Measurements from ENCODE around the gene PSMB7.

PSMB7 gene

DNA sequence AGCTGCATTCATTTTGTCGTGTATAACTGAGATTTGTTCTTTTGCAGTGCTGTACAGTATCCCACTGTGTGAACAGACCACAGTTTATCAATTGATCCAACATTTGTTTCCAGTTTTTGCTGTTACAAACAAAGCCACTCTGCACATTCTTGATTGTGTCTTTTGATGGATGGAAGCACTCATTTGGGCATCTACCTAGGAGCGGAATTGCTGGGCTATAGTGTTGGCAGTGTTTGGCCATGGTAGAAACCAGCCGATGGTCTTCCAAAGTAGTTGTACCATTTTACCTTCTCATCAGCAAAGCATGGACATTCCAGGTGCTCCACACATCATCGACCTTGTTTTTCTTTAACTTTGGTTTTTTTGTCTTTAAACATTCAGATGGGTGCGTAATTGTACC is 77.7 kb downstream of the PSMB7 start:
- H3K9ac ChIP-seq (ENCODE audit: low read length), result no peak overlapping the region
- no peaks in the 10 kb centered on the region for H3K27me3 ChIP-seq (ENCODE audit: insufficient read depth, low read length)
- H3K27ac ChIP-seq (ENCODE audit: low read depth, low read length, poor library complexity, severe bottlenecking), result no peak overlapping the region
- H3K79me2 ChIP-seq (ENCODE audit: insufficient read depth, low read length), result no peaks in the 10 kb centered on the region
- H3K9me2 ChIP-seq (ENCODE audit: low read depth, low read length), result no peaks in the 10 kb centered on the region
- H2AFZ ChIP-seq (ENCODE audit: low read length), result no peak overlapping the region
- no peak overlapping the region for H3K4me2 ChIP-seq (ENCODE audit: low read length)
- no peaks in the 10 kb centered on the region for H4K20me1 ChIP-seq (ENCODE audit: insufficient read depth, low read length)
- H3K4me1 ChIP-seq (ENCODE audit: insufficient read depth, low read length, severe bottlenecking), result no peaks in the 10 kb centered on the region
- no peak overlapping the region for H3K4me3 ChIP-seq (ENCODE audit: low read depth, low read length, poor library complexity, severe bottlenecking)
- no peak for TF ChIP-seq EZH2 (IDR thresholded peaks at IDR 0.05; ENCODE audit: borderline replicate concordance, low read length)
- H3K36me3 ChIP-seq (ENCODE audit: insufficient read depth, low read length), result no peaks in the 10 kb centered on the region
- no peaks in the 10 kb centered on the region for H3F3A ChIP-seq (ENCODE audit: insufficient read depth, low read length)
- no peaks in the 10 kb centered on the region for H3K9me3 ChIP-seq (ENCODE audit: low read length)

DNA sequence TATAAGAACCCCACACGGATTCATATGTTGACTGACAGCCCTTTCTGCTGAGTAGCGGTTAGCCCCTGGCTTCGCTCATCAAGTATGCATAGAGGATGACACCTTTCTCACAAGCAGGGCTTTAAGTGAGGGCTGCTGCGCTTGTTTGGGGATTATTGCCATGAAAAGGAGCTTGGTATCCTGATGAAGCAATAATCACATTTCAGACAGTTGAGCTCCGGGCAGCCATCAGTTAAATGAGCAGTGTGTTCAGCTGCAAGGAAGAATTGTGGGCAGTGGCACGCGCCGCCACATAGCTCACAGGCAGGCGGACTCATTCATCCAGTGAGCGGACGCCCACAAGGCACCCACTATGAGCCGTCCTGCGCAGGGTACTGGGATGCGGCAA is 79.9 kb downstream of the PSMB7 start:
- Histone ChIP-seq H3K27ac (ENCODE audit: low read depth, low read length, poor library complexity, severe bottlenecking) (no peak overlapping the region), H3K4me1 (ENCODE audit: insufficient read depth, low read length, severe bottlenecking) (no peaks in the 10 kb centered on the region), H2AFZ (ENCODE audit: low read length) (no peak overlapping the region), H3K36me3 (ENCODE audit: insufficient read depth, low read length) (no peaks in the 10 kb centered on the region), H3K9ac (ENCODE audit: low read length) (no peak overlapping the region), H3K79me2 (ENCODE audit: insufficient read depth, low read length) (no peaks in the 10 kb centered on the region), H3K4me3 (ENCODE audit: low read depth, low read length, poor library complexity, severe bottlenecking) (no peak overlapping the region), H3K9me2 (ENCODE audit: low read depth, low read length) (no peaks in the 10 kb centered on the region), H3K27me3 (ENCODE audit: insufficient read depth, low read length) (peaks cover 4% of the 10 kb centered on the region; the same call in 1 of the 2 replicates), H4K20me1 (ENCODE audit: insufficient read depth, low read length) (no peaks in the 10 kb centered on the region), H3F3A (ENCODE audit: insufficient read depth, low read length) (no peaks in the 10 kb centered on the region), H3K4me2 (ENCODE audit: low read length) (no peak overlapping the region), H3K9me3 (ENCODE audit: low read length) (no peaks in the 10 kb centered on the region)
- TF ChIP-seq, protein P1, sequence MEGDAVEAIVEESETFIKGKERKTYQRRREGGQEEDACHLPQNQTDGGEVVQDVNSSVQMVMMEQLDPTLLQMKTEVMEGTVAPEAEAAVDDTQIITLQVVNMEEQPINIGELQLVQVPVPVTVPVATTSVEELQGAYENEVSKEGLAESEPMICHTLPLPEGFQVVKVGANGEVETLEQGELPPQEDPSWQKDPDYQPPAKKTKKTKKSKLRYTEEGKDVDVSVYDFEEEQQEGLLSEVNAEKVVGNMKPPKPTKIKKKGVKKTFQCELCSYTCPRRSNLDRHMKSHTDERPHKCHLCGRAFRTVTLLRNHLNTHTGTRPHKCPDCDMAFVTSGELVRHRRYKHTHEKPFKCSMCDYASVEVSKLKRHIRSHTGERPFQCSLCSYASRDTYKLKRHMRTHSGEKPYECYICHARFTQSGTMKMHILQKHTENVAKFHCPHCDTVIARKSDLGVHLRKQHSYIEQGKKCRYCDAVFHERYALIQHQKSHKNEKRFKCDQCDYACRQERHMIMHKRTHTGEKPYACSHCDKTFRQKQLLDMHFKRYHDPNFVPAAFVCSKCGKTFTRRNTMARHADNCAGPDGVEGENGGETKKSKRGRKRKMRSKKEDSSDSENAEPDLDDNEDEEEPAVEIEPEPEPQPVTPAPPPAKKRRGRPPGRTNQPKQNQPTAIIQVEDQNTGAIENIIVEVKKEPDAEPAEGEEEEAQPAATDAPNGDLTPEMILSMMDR (IDR thresholded peaks at IDR 0.05; ENCODE audit: low read length), result no peak
- TF ChIP-seq EZH2 (IDR thresholded peaks at IDR 0.05; ENCODE audit: borderline replicate concordance, low read length), result no peak

DNA sequence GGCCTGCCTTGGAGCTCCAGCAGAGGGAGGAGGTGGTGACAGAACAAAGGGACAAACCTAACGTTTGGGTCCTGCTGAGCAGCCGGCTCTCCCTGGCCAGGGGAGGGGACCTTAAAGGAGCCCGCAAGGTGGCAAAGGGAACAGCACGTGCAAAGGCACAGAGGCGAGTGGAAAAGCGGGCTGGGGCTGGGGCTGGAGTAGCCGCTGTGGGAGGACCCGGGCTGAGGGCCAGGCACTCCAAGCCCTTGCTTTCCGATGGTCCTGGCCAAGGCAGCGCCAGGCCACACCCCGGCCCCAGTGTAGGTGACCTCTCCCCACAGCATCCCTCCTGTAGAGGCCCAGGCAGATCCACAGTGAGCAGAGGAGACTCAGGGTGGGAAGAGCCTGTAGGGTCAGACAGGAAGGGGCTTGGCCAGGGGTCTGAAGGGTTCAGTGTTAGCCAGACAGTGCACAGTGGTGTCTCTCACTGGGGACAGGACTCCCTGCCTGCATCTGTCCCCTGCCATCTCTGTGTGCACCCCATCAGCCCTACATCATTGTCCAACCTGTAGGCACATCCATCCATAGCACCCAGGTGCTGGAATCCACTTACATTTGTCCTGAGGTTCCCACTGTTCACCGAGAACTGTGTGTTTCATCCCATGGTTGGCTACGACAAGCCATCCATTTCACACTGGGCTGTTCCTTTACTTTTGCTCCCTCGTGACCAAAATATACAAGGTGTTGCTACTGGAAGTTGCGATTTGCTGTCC is 80.5 kb downstream of the PSMB7 start:
- Histone ChIP-seq H3K9ac (ENCODE audit: low read length) (no peak overlapping the region), H3K4me2 (ENCODE audit: low read length) (no peak overlapping the region), H3K9me3 (ENCODE audit: low read length) (no peaks in the 10 kb centered on the region), H3K27ac (ENCODE audit: low read depth, low read length, poor library complexity, severe bottlenecking) (no peak overlapping the region), H3K79me2 (ENCODE audit: insufficient read depth, low read length) (no peaks in the 10 kb centered on the region), H3K9me2 (ENCODE audit: low read depth, low read length) (no peaks in the 10 kb centered on the region), H3K4me1 (ENCODE audit: insufficient read depth, low read length, severe bottlenecking) (no peaks in the 10 kb centered on the region), H3K4me3 (ENCODE audit: low read depth, low read length, poor library complexity, severe bottlenecking) (no peak overlapping the region), H3K27me3 (ENCODE audit: insufficient read depth, low read length) (peaks cover 4% of the 10 kb centered on the region; the same call in 1 of the 2 replicates), H3K36me3 (ENCODE audit: insufficient read depth, low read length) (no peaks in the 10 kb centered on the region), H4K20me1 (ENCODE audit: insufficient read depth, low read length) (no peaks in the 10 kb centered on the region), H2AFZ (ENCODE audit: low read length) (no peak overlapping the region), H3F3A (ENCODE audit: insufficient read depth, low read length) (no peaks in the 10 kb centered on the region)
- no peak for TF ChIP-seq EZH2 (IDR thresholded peaks at IDR 0.05; ENCODE audit: borderline replicate concordance, low read length)
- TF ChIP-seq, protein P1 (IDR thresholded peaks at IDR 0.05; ENCODE audit: low read length), result no peak

DNA sequence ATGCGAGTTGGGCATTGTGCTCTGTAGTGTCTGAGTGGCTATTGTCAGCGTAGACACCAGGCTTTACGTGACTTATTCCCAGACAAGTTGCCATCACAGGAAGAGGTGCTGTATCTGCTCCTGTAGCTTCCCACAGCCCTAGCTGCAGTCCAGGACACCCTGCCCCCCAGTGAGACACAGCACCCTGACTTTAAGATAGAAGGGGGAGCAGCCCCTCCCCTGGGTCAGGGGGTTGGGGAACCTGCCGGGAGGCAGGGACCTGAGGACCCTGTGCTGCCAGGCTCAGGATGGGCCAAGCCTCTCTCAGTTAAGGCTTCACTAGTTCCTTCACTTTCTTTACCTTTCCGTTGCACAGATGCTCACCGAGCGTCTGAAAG is 82.1 kb downstream of the PSMB7 start:
- H3F3A ChIP-seq (ENCODE audit: insufficient read depth, low read length), result no peaks in the 10 kb centered on the region

More for the DNA sequence above, 82.1 kb downstream of the PSMB7 start:
- no peaks in the 10 kb centered on the region for H3K79me2 ChIP-seq (ENCODE audit: insufficient read depth, low read length)
- no peak overlapping the region for H3K9ac ChIP-seq (ENCODE audit: low read length)
- H3K9me3 ChIP-seq (ENCODE audit: low read length), result no peaks in the 10 kb centered on the region
- H3K27ac ChIP-seq (ENCODE audit: low read depth, low read length, poor library complexity, severe bottlenecking), result no peak overlapping the region
- no peak overlapping the region for H3K4me2 ChIP-seq (ENCODE audit: low read length)
- no peak overlapping the region for H3K4me3 ChIP-seq (ENCODE audit: low read depth, low read length, poor library complexity, severe bottlenecking)
- H2AFZ ChIP-seq (ENCODE audit: low read length), result no peak overlapping the region
- peaks cover 4% of the 10 kb centered on the region; the same call in 1 of the 2 replicates for H3K27me3 ChIP-seq (ENCODE audit: insufficient read depth, low read length)
- no peaks in the 10 kb centered on the region for H3K36me3 ChIP-seq (ENCODE audit: insufficient read depth, low read length)
- H4K20me1 ChIP-seq (ENCODE audit: insufficient read depth, low read length), result no peaks in the 10 kb centered on the region
- H3K4me1 ChIP-seq (ENCODE audit: insufficient read depth, low read length, severe bottlenecking), result no peaks in the 10 kb centered on the region
- TF ChIP-seq, protein P1 (IDR thresholded peaks at IDR 0.05; ENCODE audit: low read length), result no peak
- TF ChIP-seq EZH2 (IDR thresholded peaks at IDR 0.05; ENCODE audit: borderline replicate concordance, low read length), result no peak
- H3K9me2 ChIP-seq (ENCODE audit: low read depth, low read length), result no peaks in the 10 kb centered on the region

Measured in OCI-LY1 (cell line).